HepG2 (cell line): Measurements from ENCODE around the gene PRR30. TPM values are rescaled to one million over a fixed set of nuclear protein-coding genes. Genes with fewer than 3 reads are reported as not detected.

ENCODE experiments used
- CEBPG ChIP-seq: IDR thresholded peaks from 2 replicates; pipeline ENCODE4 v1.6.1; 2016
- FOXO1 ChIP-seq: sonication (generic); formaldehyde crosslinking; IDR thresholded peaks from 2 replicates; pipeline ENCODE4 v1.4.0; 2020; ENCODE audit warnings: missing genetic modification reagents
- GATAD2A ChIP-seq: IDR thresholded peaks from 2 replicates; pipeline ENCODE4 v1.6.1; 2016
- IKZF4 ChIP-seq: sonication (generic); formaldehyde crosslinking; IDR thresholded peaks from 2 replicates; pipeline ENCODE4 v1.5.1; 2020; ENCODE audit warnings: borderline replicate concordance, mild to moderate bottlenecking, low read depth, missing genetic modification reagents; ENCODE audit errors: not compliant biosample characterization
- KLF11 ChIP-seq: IDR thresholded peaks from 2 replicates; pipeline ENCODE4 v1.6.1; 2016; ENCODE audit warnings: missing compliant biosample characterization
- NAIF1 ChIP-seq: sonication (generic); formaldehyde crosslinking; IDR thresholded peaks from 2 replicates; pipeline ENCODE4 v1.5.0; 2020; ENCODE audit warnings: mild to moderate bottlenecking, missing genetic modification reagents, borderline replicate concordance
- POLR2AphosphoS5 ChIP-seq: IDR thresholded peaks from 2 replicates; pipeline ENCODE4 v1.6.1; 2012; ENCODE audit warnings: low read depth, low read length
- RAD51 ChIP-seq: fragments of 450-650 bp; IDR thresholded peaks from 2 replicates; pipeline ENCODE4 v1.6.1; 2016; ENCODE audit warnings: borderline replicate concordance
- RFXANK ChIP-seq: IDR thresholded peaks from 2 replicates; pipeline ENCODE4 v1.6.1; 2016
- SIN3A ChIP-seq: IDR thresholded peaks from 2 replicates; pipeline ENCODE4 v1.6.1; 2011; ENCODE audit warnings: low read depth, mild to moderate bottlenecking, control low read depth, low read length, borderline replicate concordance
- SIX4 ChIP-seq: sonication (generic); formaldehyde crosslinking; IDR thresholded peaks from 2 replicates; pipeline ENCODE4 v1.4.0; 2020; ENCODE audit warnings: missing genetic modification reagents
- TAF15 ChIP-seq: fragments of 200-400 bp; formaldehyde crosslinking; IDR thresholded peaks from one replicate; pipeline ENCODE4 v1.6.1; 2018; ENCODE audit warnings: mild to moderate bottlenecking, low read depth, low read length; ENCODE audit not compliant: poor library complexity, severe bottlenecking
- XBP1 ChIP-seq: sonication (generic); formaldehyde crosslinking; IDR thresholded peaks from 2 replicates; pipeline ENCODE4 v1.5.0; 2020; ENCODE audit warnings: missing genetic modification reagents
- XRCC5 ChIP-seq: fragments of 200-400 bp; formaldehyde crosslinking; optimal IDR thresholded peaks from 2 replicates; pipeline ENCODE3; 2017; ENCODE audit warnings: mild to moderate bottlenecking, low read length
- ZFP1 ChIP-seq: IDR thresholded peaks from 2 replicates; pipeline ENCODE4 v1.6.1; 2016
- ZMAT3 ChIP-seq: sonication (generic); formaldehyde crosslinking; conservative IDR thresholded peaks from 2 replicates; pipeline ENCODE4 v1.7.0; 2021; ENCODE audit warnings: missing genetic modification reagents
- ZNF160 ChIP-seq: sonication (generic); formaldehyde crosslinking; IDR thresholded peaks from 2 replicates; pipeline ENCODE4 v1.8.0; 2022; ENCODE audit warnings: mild to moderate bottlenecking, inconsistent platforms, missing genetic modification reagents
- ZNF234 ChIP-seq: sonication (generic); formaldehyde crosslinking; conservative IDR thresholded peaks from 2 replicates; pipeline ENCODE4 v1.5.1; 2020; ENCODE audit warnings: mild to moderate bottlenecking, missing genetic modification reagents
- ZNF326 ChIP-seq: sonication (generic); formaldehyde crosslinking; IDR thresholded peaks from 2 replicates; pipeline ENCODE4 v1.4.0; 2020; ENCODE audit warnings: missing genetic modification reagents, borderline replicate concordance
- ZNF343 ChIP-seq: sonication (generic); formaldehyde crosslinking; IDR thresholded peaks from 2 replicates; pipeline ENCODE4 v1.4.0; 2020; ENCODE audit warnings: mild to moderate bottlenecking, missing genetic modification reagents
- ZNF562 ChIP-seq: sonication (generic); formaldehyde crosslinking; IDR thresholded peaks from 2 replicates; pipeline ENCODE4 v1.8.0; 2022; ENCODE audit warnings: missing genetic modification reagents, borderline replicate concordance
- ZNF605 ChIP-seq: sonication (generic); formaldehyde crosslinking; IDR thresholded peaks from 2 replicates; pipeline ENCODE4 v1.8.0; 2022; ENCODE audit warnings: mild to moderate bottlenecking, missing genetic modification reagents
- ZNF878 ChIP-seq: sonication (generic); formaldehyde crosslinking; IDR thresholded peaks from 2 replicates; pipeline ENCODE4 v1.8.1; 2023; ENCODE audit warnings: mild to moderate bottlenecking, missing genetic modification reagents, moderate library complexity
- ZSCAN31 ChIP-seq: sonication (generic); formaldehyde crosslinking; IDR thresholded peaks from 2 replicates; pipeline ENCODE4 v1.5.0; 2020; ENCODE audit warnings: low read depth, mild to moderate bottlenecking, missing genetic modification reagents
- polyA plus RNA-seq, 8 experiments: library from polyadenylated mRNA; depleted of rRNA in 3 of 8; stranded (reverse) in 7 of 8; unstranded in 1 of 8; fragments of >200 nt; fragmentation: Illumina TruSeq in 4 of 8; extraction: Trizol in 4 of 8; gene quantifications; 2 replicates each; pipeline versions ENCODE4 v1.2.1 to v1.2.3, GENCODE V29; 2011 to 2016; ENCODE audit warnings: low read depth in 4 of 8, missing spikeins in 1 of 8, mixed read lengths in 1 of 8; ENCODE audit not compliant: insufficient read depth in 1 of 8
- total RNA-seq, 5 experiments: library from RNA; depleted of rRNA; stranded (reverse); fragments of >200 nt; fragmentation: Illumina TruSeq; extraction: Trizol; gene quantifications; 2 replicates each; pipeline ENCODE4 v1.2.3, GENCODE V29; 2016; ENCODE audit warnings: low read depth in 1 of 5
- TF ChIP-seq, protein P1 (sequence below): sonication (generic); formaldehyde crosslinking; IDR thresholded peaks from 2 replicates; pipeline ENCODE4 v1.5.0; 2020; ENCODE audit warnings: mild to moderate bottlenecking, missing genetic modification reagents
- TF ChIP-seq, protein P2 (sequence below): sonication (generic); formaldehyde crosslinking; IDR thresholded peaks from 2 replicates; pipeline ENCODE4 v1.4.0; 2020; ENCODE audit warnings: mild to moderate bottlenecking, missing genetic modification reagents
- TF ChIP-seq, protein P3 (sequence below): fragments of 450-650 bp; IDR thresholded peaks from 2 replicates; pipeline ENCODE4 v1.6.1; 2017

Gene PRR30
- total and polyA plus RNA-seq, 2 of the 13 experiments (the other 11 are each of a cell fraction or from before 2014, with no cell fraction given): not detected

DNA sequence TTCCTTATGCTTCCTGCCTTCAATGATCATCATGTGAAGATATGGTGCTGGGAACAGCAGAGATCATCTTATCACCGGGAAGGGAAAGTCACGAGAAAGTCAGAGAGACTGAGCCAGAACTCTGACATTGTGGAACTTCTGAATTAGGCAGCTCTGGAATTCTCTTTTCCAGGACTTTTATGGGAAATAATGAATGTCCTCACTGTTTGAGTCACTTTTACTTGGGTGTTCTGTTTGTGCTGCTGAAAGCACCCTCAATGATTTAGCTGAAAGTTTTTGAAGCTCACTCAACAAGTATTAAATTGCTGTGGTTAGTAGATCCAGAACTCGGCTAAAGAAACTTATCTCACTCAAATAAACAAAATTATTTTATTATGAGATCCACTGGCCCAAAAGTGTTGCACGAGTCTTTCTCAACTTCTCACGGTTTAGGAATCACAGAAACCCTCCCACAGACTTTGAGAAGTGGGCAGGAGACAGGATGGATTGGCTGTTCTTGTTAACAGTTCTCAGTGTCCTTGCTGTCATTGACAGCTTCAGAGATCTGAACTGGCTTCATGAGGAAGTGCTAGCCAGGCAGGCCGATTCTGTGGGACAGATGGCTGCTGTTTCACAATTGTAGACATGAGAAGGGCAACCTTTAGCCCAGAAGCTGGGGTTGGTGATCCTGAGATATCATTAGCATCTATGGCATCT, 46.3 kb upstream of the PRR30 start (continued):
- TF ChIP-seq GATAD2A (peak; percentile 70; the same call in 1 of the 2 replicates), CEBPG (CRISPR knock-in tag) (peak; percentile 86), ZFP1 (CRISPR knock-in tag) (no peak), ZNF878 (CRISPR knock-in tag) (no peak), NAIF1 (no peak), XRCC5 (no peak), ZSCAN31 (CRISPR knock-in tag) (0 out of 2 replicates have a peak, but pooled peaks have one; percentile 33), ZNF562 (CRISPR knock-in tag) (no peak), ZNF160 (no peak), RAD51 (no peak), ZNF326 (CRISPR knock-in tag) (no peak), ZNF234 (CRISPR knock-in tag) (no peak), TAF15 (no peak), XBP1 (CRISPR knock-in tag) (no peak), KLF11 (CRISPR knock-in tag) (no peak; the same call in 1 of the 2 replicates), ZNF605 (CRISPR knock-in tag) (no peak), POLR2AphosphoS5 (no peak), SIN3A (no peak), ZNF343 (CRISPR knock-in tag) (no peak), RFXANK (CRISPR knock-in tag) (no peak), ZMAT3 (CRISPR knock-in tag) (no peak), IKZF4 (CRISPR knock-in tag) (no peak), FOXO1 (CRISPR knock-in tag) (no peak), SIX4 (CRISPR knock-in tag) (0 out of 2 replicates have a peak, but pooled peaks have one; percentile 21)
- TF ChIP-seq, protein P1, sequence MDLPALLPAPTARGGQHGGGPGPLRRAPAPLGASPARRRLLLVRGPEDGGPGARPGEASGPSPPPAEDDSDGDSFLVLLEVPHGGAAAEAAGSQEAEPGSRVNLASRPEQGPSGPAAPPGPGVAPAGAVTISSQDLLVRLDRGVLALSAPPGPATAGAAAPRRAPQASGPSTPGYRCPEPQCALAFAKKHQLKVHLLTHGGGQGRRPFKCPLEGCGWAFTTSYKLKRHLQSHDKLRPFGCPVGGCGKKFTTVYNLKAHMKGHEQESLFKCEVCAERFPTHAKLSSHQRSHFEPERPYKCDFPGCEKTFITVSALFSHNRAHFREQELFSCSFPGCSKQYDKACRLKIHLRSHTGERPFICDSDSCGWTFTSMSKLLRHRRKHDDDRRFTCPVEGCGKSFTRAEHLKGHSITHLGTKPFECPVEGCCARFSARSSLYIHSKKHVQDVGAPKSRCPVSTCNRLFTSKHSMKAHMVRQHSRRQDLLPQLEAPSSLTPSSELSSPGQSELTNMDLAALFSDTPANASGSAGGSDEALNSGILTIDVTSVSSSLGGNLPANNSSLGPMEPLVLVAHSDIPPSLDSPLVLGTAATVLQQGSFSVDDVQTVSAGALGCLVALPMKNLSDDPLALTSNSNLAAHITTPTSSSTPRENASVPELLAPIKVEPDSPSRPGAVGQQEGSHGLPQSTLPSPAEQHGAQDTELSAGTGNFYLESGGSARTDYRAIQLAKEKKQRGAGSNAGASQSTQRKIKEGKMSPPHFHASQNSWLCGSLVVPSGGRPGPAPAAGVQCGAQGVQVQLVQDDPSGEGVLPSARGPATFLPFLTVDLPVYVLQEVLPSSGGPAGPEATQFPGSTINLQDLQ (CRISPR knock-in tag): no peak
- TF ChIP-seq, protein P2, sequence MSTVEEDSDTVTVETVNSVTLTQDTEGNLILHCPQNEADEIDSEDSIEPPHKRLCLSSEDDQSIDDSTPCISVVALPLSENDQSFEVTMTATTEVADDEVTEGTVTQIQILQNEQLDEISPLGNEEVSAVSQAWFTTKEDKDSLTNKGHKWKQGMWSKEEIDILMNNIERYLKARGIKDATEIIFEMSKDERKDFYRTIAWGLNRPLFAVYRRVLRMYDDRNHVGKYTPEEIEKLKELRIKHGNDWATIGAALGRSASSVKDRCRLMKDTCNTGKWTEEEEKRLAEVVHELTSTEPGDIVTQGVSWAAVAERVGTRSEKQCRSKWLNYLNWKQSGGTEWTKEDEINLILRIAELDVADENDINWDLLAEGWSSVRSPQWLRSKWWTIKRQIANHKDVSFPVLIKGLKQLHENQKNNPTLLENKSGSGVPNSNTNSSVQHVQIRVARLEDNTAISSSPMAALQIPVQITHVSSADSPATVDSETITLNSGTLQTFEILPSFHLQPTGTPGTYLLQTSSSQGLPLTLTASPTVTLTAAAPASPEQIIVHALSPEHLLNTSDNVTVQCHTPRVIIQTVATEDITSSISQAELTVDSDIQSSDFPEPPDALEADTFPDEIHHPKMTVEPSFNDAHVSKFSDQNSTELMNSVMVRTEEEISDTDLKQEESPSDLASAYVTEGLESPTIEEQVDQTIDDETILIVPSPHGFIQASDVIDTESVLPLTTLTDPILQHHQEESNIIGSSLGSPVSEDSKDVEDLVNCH (CRISPR knock-in tag): no peak
- TF ChIP-seq, protein P3, sequence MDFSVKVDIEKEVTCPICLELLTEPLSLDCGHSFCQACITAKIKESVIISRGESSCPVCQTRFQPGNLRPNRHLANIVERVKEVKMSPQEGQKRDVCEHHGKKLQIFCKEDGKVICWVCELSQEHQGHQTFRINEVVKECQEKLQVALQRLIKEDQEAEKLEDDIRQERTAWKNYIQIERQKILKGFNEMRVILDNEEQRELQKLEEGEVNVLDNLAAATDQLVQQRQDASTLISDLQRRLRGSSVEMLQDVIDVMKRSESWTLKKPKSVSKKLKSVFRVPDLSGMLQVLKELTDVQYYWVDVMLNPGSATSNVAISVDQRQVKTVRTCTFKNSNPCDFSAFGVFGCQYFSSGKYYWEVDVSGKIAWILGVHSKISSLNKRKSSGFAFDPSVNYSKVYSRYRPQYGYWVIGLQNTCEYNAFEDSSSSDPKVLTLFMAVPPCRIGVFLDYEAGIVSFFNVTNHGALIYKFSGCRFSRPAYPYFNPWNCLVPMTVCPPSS: no peak
